ENCODE data around the gene ORAI3. TPM values are rescaled to one million over a fixed set of nuclear protein-coding genes. Genes with fewer than 3 reads are reported as not detected.
A peak's percentile ranks its signal among the peaks of the same experiment; 100 is the strongest.

The ORAI3 gene
- total RNA-seq: 12.2 TPM
- long read RNA-seq, transcript ORAI3-201 (2 exons, 2,206 nt): major isoform, 29 of 32 reads
- long read RNA-seq, partial matches to known transcripts: 0 of 32 reads
- long read RNA-seq, other reads (novel, unspliced or antisense): 2 of 32 reads

- TF ChIP-seq CTCF (IDR thresholded peaks at IDR 0.05; ENCODE audit: borderline replicate concordance): no peak
- H3K27me3 ChIP-seq (ENCODE audit: low read depth): no peaks in the 10 kb centered on the region
- peak within 1 kb of the TSS; percentile 98 for H3K27ac ChIP-seq (replicated peaks)
- H3K36me3 ChIP-seq: peaks cover 8% of the 10 kb centered on the region
- intact Hi-C loops (cut with micrococcal nuclease): no loop called here
- peak; percentile 84 for DNase-seq
- H3K4me1 ChIP-seq: peaks cover 57% of the 10 kb centered on the region
- no peaks in the 10 kb centered on the region for H3K9me3 ChIP-seq (replicated peaks)
- peak within 1 kb of the TSS; percentile 100 for H3K4me3 ChIP-seq
Measured at GRCh38 chr16:30948667-30949649, at the start of gene ORAI3. Gene ORAI3 (plus strand): TSS chr16:30949068. CDS start chr16:30949290, 222 bp downstream.

- H3K27me3 ChIP-seq (ENCODE audit: low read depth): no peaks in the 10 kb centered on the region
- no peak for TF ChIP-seq CTCF (IDR thresholded peaks at IDR 0.05; ENCODE audit: borderline replicate concordance)
- H3K4me1 ChIP-seq: peaks cover 61% of the 10 kb centered on the region
- no peak overlapping the region for H3K27ac ChIP-seq (replicated peaks)
- H3K36me3 ChIP-seq: no peaks in the 10 kb centered on the region
- H3K9me3 ChIP-seq (replicated peaks): no peaks in the 10 kb centered on the region
- DNase-seq: no peak
- intact Hi-C loops (cut with micrococcal nuclease): loop anchor here (10.0 kb wide), 1 partner anchor 55 kb away; no protein-coding TSS in a partner anchor
- no peak overlapping the region for H3K4me3 ChIP-seq
Measured at GRCh38 chr16:30899794-30900193, 49.1 kb upstream of the ORAI3 start.

- H3K27ac ChIP-seq (replicated peaks): no peak overlapping the region
- intact Hi-C loops (cut with micrococcal nuclease): loop anchor here (10.0 kb wide), 1 partner anchor 56 kb away; no protein-coding TSS in a partner anchor
- peaks cover 55% of the 10 kb centered on the region for H3K4me1 ChIP-seq
- DNase-seq: no peak
- H3K36me3 ChIP-seq: no peaks in the 10 kb centered on the region
- no peaks in the 10 kb centered on the region for H3K27me3 ChIP-seq (ENCODE audit: low read depth)
- no peak for TF ChIP-seq CTCF (IDR thresholded peaks at IDR 0.05; ENCODE audit: borderline replicate concordance)
- H3K4me3 ChIP-seq: no peak overlapping the region
- no peaks in the 10 kb centered on the region for H3K9me3 ChIP-seq (replicated peaks)
Measured at GRCh38 chr16:30900588-30900987, 48.3 kb upstream of the ORAI3 start.

- DNase-seq: no peak
- H3K27ac ChIP-seq (replicated peaks): peak overlapping the region; percentile 96
- H3K4me3 ChIP-seq: peak overlapping the region; percentile 71
- TF ChIP-seq CTCF (IDR thresholded peaks at IDR 0.05; ENCODE audit: borderline replicate concordance): no peak
- intact Hi-C loops (cut with micrococcal nuclease): loop anchor here (10.0 kb wide), 1 partner anchor 57 kb away; no protein-coding TSS in a partner anchor
- no peaks in the 10 kb centered on the region for H3K9me3 ChIP-seq (replicated peaks)
- H3K4me1 ChIP-seq: peaks cover 48% of the 10 kb centered on the region
- no peaks in the 10 kb centered on the region for H3K36me3 ChIP-seq
- no peaks in the 10 kb centered on the region for H3K27me3 ChIP-seq (ENCODE audit: low read depth)
Measured at GRCh38 chr16:30901201-30902028, 47.5 kb upstream of the ORAI3 start.
